Subcutaneous adipose tissue (tissue), 4 donors: ENCODE data around the gene SORBS1. TPM values are rescaled to one million over a fixed set of nuclear protein-coding genes. Genes with fewer than 3 reads are reported as not detected.

Experiments used
- CTCF ChIP-seq: fragments of 450-650 bp; IDR thresholded peaks from one replicate; pipeline ENCODE4 v1.5.1; 2016; ENCODE audit warnings: low read depth, mild to moderate bottlenecking, control low read depth, antibody characterized with exemption, moderate library complexity
- total RNA-seq, 4 donors: library from RNA; depleted of rRNA; stranded (reverse); fragments of >200 nt; gene quantifications; one replicate each; pipeline ENCODE4 v1.1.0, GENCODE V29; 2016

The SORBS1 gene
- total RNA-seq, 4 donors from 2014 or later: 460 to 715 (median 623) TPM

- TF ChIP-seq CTCF: no peak
These were observed 146.2 kb downstream of the SORBS1 start for GRCh38 chr10:95414844-95415485.

- no peak for TF ChIP-seq CTCF
These were observed 146.9 kb downstream of the SORBS1 start for GRCh38 chr10:95414016-95414830.

- TF ChIP-seq CTCF: no peak
These were observed 147.6 kb downstream of the SORBS1 start for GRCh38 chr10:95413588-95413987.

GRCh38 chr10:95411635-95412034 is 149.5 kb downstream of the SORBS1 start:
- no peak for TF ChIP-seq CTCF

- TF ChIP-seq CTCF: no peak
These were observed 151.9 kb downstream of the SORBS1 start for GRCh38 chr10:95408983-95409873.

GRCh38 chr10:95408148-95408960 is 152.8 kb downstream of the SORBS1 start:
- TF ChIP-seq CTCF: no peak
